Stimulated activated CD4-positive, alpha-beta T cell treated with anti-CD3 and anti-CD28 coated beads, Interleukin-15, amount 100 ng/mL, for 24 hours (primary cell): ENCODE measurements around the gene DROSHA.
"Not testable (repeated sequence)": the region's sequence is repeated elsewhere in the genome, so short reads cannot be mapped to it uniquely, and the experiment has no call there.

Experiments
- DNase-seq: peaks from one replicate; pipeline ENCODE4 v3.0.0-alpha.2; 2020

The DROSHA gene

DNA sequence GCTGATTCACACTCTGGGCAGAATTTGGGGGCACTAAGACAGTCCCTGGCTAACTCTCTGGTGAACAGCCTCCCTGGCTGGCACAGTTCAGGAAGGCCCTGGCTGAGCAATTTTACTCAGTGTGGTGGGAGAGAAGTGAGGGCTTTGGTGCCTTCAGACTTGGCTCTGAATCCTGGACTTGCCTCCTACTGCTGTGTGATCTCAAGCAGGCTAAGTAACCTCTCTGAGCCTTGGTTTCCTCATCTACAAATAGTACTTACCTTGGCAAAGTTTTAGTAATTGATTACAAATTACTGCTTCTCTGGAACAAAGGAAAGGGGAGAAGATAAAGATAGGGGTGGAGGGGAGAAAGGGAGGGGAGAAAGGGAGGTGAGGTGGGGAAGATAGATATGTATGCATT is 153.8 kb downstream of the DROSHA start:
- DNase-seq, result no peak

- no peak for DNase-seq
Measured at GRCh38 chr5:31377274-31377946, 154.5 kb downstream of the DROSHA start.

- no peak for DNase-seq
Measured at GRCh38 chr5:31375999-31376720, 155.7 kb downstream of the DROSHA start.

DNA sequence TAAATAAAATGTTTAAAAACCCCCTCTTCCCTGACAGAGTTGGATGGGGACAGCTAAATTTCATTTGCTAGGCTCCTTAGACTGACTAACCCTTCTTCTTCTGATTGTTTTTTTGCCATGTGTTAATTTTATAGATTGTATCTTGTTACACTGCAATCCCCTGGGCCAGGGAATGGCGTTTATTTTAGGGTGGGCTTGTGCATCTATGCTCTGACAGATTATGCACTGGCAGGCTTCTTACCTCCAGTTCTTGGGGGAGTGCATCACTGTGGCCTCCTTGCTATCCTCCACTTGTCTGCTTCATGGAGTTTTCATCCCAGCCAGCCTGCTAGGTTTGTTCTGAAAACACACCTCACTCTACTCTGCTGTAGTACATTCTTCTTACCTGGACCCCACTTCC is 159.8 kb downstream of the DROSHA start:
- no peak for DNase-seq

GRCh38 chr5:31366941-31367340 is 165.0 kb downstream of the DROSHA start:
- no peak for DNase-seq

- DNase-seq, result no peak
Measured at GRCh38 chr5:31365776-31366175, 166.1 kb downstream of the DROSHA start.

- no peak for DNase-seq
Measured at GRCh38 chr5:31364881-31365636, 166.8 kb downstream of the DROSHA start.

GRCh38 chr5:31362931-31363568 is 168.8 kb downstream of the DROSHA start:
- no peak for DNase-seq

- DNase-seq, result no peak
Measured at GRCh38 chr5:31362529-31362900, 169.4 kb downstream of the DROSHA start.

GRCh38 chr5:31361704-31362528 is 170.0 kb downstream of the DROSHA start:
- DNase-seq, result not testable (repeated sequence)

- no peak for DNase-seq
Measured at GRCh38 chr5:31361234-31361633, 170.7 kb downstream of the DROSHA start.

- DNase-seq, result no peak
Measured at GRCh38 chr5:31359839-31360238, 172.1 kb downstream of the DROSHA start.

DNA sequence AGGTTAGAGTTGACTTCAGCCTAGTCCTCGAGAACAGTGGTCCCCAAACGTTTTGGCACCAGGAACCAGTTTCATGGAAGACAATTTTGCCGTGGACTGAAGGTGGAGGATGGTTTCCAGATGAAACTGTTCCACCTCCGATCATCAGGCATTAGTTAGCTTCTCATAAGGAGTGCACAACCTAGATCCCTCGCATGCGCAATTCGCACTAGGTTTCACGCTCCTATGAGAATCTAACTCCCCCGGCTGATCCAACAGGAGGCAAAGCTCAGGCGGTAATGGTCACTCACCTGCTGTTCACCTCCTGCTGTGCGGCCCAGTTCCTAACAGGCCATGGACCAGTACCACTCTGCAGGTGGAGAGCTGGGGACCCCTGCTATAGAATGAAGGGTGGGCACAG is 174.9 kb downstream of the DROSHA start:
- no peak for DNase-seq

DNA sequence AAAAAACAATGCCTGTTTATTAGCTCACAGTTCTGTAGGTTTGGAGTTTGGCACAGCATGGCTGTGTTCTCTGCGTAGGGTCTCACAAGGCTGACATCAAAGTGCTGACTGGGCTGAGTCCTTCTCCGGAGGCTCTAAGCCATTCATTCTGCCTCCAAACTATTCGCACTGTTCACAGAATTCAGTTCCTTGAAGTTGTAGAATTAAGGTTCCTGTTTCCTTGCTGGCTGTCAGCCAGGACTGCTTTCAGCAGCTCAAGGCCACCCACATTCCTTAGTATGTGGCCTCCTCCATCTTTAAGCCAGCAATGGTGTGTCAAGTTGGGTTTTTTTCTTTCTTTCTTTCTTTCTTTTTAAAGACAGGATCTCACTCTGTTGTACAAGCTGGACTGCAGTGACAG is 176.6 kb downstream of the DROSHA start:
- no peak for DNase-seq
